Stimulated activated naive CD8-positive, alpha-beta T cell treated with anti-CD3 and anti-CD28 coated beads, Interleukin-15, Interleukin-2, amounts not matched to agents 100 U/mL and 50 U/mL, for 24 hours (primary cell): Measurements from ENCODE around the gene C1orf159.

Experiments
- ATAC-seq: fragments of 150-1000 bp; cut with Tn5 transposase; one replicate; pipeline ENCODE4 v1.10.0; 2021
- DNase-seq: peaks from one replicate; pipeline ENCODE4 v3.0.0; 2021

C1orf159 gene

DNA sequence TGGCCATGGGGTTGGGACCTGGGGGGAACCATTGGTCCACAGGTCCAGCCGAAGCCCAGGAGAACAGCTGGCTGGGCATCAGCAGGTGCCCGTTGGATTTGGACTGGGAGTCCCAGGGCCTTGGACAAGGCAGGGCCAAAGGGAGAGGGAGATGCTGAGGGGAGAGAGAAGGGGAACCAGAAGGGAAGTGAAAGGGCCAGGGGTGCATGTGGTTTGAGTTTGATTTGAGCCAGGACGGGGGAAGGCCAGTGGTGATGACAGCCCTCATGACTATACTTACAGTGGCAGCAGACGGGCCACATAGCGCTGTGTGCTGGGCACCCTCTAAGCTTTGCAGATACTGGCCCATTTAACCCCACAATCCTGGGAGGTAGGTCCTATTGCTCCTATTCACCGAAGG lies 77.2 kb downstream of the C1orf159 start:
- ATAC-seq (no peak), DNase-seq (no peak)

DNA sequence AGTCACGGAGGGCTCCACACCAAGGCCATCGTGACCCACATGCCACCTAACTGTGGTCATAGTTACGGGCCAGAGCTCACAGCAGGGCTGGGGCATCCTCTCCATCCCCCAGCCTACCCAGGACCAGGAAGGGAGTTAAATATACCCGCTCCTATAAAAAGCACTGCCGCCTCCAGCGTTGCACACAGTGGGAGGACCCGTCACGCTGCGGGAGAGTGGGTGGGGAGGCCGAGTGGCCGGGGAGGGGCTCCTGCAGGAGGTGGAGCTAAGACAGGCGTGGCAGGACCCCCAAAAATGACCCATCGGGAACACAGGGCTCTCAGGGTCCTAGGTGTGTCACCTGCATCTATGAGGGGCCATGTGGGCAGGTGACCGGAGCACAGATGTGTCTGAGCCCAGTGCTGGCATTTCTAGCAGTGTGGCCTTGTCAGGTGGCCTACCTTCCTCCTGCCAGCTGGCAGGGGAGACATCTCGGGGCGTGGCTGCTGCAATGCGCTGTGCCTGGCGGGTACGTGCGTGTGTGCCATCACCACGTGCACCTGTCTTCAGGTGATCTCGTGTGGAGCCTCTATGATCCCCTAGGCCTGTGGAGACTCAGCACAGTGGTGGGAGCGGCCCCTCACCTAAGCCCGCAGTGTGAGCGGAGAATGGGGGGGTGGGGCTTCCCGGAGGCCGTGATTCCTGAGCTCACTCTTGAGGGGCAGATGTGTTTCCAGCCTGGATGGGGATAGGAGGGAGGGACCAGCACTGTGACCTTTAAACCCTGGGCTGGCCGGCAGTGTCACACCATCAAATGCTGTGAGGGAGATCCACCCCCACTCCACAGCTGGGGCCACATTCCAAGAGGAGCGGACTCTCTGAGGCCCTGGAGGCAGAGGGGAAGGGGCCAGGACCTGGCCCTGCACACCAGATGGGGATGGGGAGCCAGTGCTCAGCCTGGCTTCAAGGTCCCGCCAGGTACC lies 78.2 kb downstream of the C1orf159 start:
- no peak for ATAC-seq
- no peak for DNase-seq

DNA sequence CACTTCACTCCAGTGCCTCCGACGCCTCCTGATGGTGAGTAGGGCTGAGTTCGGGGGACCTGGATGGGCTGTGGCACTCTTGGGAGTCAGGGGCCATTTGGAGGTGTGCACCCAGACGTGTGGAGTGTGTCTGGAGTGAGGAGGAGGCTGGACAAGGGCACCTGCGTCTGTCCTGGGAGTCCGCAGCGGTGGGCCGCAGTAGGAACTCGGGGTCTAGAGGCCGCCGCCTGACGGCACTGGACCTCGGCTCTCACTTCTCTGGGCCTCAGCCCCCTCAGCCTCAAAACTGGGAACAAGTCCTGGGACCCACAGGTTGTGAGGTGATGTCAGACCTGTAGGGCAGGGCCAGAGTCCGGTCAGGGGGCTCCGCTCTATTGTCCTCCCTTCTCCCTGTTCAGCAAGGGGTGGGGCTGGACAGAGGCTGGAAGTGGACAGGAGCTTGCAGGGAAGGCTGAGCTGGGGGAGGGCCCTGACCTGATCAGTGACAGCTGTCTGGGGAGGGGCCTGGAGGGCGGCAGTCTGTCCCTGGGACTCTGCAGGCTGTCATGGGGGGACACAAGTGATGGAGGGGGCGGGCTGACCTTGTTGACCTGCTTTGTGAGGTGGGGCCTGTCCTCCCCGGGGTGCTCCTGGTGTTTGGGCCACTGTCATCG lies 80.5 kb downstream of the C1orf159 start:
- ATAC-seq (no peak), DNase-seq (no peak)

DNA sequence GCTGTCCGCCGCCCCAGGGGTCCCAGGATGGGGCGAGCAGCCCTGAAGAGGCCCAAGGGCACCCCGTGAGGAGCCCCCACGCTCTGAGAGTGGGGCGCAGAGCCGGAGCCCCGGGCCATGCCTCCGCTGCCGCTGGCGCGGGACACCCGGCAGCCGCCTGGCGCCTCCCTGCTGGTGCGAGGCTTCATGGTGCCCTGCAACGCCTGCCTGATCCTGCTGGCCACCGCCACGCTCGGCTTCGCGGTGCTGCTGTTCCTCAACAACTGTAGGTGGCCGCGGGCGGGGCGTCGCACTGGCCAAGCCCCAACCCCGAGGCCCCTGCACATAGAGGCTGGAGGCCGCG lies 81.5 kb downstream of the C1orf159 start:
- DNase-seq: no peak
- ATAC-seq: no peak

DNA sequence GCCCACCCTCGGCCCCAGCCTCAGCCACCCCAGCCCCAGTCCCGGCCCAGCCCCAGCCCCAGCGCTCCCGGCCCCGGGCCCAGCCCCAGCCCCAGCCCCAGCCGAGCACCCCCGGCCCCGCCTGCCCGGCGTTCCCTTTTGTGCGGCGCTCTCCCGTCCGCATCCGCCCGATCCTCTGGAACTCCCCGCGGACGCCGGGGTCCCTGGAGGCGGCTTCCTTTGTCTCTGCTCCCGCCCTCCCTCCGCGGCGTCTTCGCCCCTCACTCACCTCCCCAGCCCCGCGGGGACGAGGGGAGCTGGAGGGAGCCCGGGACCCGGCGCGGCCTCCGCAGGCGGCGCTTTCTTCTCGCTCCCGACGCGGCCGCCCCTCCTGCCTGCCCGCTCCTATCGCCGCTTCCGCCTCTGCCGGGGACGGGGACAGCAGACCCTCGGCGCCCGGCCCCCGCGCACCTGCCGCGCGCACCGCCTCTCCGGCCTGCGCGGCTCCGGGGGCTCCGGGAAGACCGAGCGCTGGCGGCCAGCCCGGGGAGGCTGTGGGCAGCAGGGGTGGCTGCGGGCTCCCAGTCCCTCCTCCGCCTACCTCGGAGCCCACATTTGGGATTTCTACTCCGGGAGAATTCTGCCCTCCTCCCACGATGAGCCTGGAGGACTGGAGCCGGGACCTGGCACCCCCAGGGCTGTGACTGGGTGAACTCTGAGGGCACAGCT lies 82.0 kb downstream of the C1orf159 start:
- ATAC-seq (no peak), DNase-seq (no peak)

DNA sequence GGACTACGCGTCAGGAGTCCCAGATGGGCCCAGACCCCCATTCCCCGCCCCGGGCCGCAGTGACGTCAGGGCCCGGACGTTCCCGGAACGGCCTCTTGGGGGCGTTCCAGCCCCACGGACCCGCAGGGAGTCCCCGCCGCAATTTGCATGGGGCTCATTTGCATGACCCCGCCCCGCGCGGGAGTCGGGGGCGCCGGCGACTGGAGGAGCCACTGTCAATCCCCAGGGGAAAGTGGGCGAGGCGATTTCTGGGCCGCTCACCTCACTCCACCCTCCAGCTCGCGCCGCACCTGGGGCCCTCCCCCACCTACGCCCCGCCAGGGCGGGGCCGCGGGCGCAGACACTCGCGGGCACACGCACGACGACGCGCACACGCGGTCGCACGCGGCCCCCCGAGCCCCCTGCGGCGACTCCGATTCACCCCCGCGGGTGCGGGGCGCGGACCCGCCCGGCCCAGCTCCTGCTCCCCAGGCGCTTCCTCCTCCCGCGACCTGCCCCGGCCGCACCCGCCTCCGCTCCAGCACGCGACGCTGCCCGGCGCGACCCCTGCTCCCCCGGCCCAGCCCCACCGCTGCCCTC lies 82.8 kb downstream of the C1orf159 start:
- ATAC-seq: peak; percentile 95
- DNase-seq: peak; percentile 96

DNA sequence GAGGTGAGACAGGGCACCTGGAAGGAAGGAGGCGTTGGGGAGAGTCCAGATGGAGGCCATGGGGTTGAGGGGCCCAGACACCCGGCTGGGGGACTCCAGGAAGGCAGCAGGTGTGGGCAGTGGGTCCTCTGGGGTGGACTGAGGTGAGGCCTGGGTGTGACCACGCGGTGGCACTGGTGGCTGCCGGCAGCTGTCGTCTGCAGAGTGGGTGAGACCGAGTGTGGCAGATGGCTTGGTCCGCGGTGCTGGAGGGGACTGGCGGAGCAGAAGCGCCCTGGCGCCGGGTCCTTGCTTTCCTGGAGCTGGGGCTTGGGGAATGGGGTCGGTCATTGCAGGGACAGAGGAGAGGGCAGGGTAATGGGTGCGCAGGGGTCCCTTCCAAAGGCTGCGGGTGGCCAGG lies 83.5 kb downstream of the C1orf159 start:
- ATAC-seq: no peak
- no peak for DNase-seq
